ENCODE results near the gene CAMK1. TPM values are rescaled to one million over a fixed set of nuclear protein-coding genes. Genes with fewer than 3 reads are reported as not detected.
A peak's percentile ranks its signal among the peaks of the same experiment; 100 is the strongest.

The CAMK1 gene
- total and polyA plus RNA-seq, 9 of the 15 experiments (the other 6 are each of a cell fraction or from before 2014, with no cell fraction given): 0.23 to 10.7 (median 6.0) TPM

DNA sequence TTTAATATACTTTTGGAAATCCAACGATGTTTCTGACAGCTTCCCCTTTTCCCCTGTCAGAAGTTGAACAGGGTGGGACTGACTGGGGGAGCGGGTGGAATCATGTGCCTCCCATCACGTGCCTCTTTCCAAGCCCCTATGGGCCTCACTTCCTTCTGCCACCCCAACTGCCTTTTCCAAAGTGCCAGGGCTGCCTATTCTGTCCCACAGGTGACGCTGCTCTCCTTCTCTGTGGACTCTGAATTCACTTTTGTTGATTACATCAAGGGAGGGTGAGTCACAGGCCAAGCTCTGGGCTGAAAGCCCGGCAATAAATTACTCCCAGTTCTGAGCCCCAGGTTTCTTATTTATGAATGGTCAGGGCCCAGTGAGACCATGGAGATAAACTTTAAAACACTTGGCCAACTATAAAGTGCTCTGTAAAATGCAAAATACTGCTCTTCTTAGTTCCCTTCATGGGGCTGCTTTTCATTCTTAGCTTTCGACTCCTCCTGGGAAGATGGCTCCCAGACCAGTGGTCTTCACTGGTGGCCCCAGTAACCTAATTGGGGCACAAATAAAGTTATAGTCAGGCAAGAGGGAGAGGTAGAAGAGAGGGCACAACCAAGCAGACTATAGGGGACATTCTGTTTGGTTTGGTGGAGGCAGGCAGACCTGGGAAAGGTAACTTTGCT is 53.8 kb downstream of the CAMK1 start (continued):
- no peak for TF ChIP-seq ZNF436 (CRISPR knock-in tag; IDR thresholded peaks at IDR 0.05)
- TF ChIP-seq, protein P1, sequence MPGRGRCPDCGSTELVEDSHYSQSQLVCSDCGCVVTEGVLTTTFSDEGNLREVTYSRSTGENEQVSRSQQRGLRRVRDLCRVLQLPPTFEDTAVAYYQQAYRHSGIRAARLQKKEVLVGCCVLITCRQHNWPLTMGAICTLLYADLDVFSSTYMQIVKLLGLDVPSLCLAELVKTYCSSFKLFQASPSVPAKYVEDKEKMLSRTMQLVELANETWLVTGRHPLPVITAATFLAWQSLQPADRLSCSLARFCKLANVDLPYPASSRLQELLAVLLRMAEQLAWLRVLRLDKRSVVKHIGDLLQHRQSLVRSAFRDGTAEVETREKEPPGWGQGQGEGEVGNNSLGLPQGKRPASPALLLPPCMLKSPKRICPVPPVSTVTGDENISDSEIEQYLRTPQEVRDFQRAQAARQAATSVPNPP (IDR thresholded peaks at IDR 0.05; ENCODE audit: borderline replicate concordance, insufficient read depth, insufficient read length): no peak
- no peak for TF ChIP-seq ZNF134 (CRISPR knock-in tag; conservative IDR thresholded peaks at IDR 0.05)
- no peak; the same call in 1 of the 2 replicates for TF ChIP-seq CBFA2T3 (IDR thresholded peaks at IDR 0.05)
- peak; percentile 24; the same call in 1 of the 2 replicates for TF ChIP-seq EHMT2 (IDR thresholded peaks at IDR 0.05)
- no peak for TF ChIP-seq NELFE (IDR thresholded peaks at IDR 0.05; ENCODE audit: insufficient read depth, insufficient read length)
- no peak for TF ChIP-seq KDM5B (IDR thresholded peaks at IDR 0.05; ENCODE audit: insufficient replicate concordance, low read depth, low read length)
- TF ChIP-seq FOXP1 (CRISPR knock-in tag; IDR thresholded peaks at IDR 0.05): no peak
- TF ChIP-seq, protein P2, sequence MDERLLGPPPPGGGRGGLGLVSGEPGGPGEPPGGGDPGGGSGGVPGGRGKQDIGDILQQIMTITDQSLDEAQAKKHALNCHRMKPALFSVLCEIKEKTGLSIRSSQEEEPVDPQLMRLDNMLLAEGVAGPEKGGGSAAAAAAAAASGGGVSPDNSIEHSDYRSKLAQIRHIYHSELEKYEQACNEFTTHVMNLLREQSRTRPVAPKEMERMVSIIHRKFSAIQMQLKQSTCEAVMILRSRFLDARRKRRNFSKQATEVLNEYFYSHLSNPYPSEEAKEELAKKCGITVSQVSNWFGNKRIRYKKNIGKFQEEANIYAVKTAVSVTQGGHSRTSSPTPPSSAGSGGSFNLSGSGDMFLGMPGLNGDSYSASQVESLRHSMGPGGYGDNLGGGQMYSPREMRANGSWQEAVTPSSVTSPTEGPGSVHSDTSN (CRISPR knock-in tag; IDR thresholded peaks at IDR 0.05; ENCODE audit: low read depth): no peak
- TF ChIP-seq, protein P2 (tag; conservative IDR thresholded peaks at IDR 0.05; ENCODE audit: low read depth): peak; percentile 96
- TF ChIP-seq, protein P3, sequence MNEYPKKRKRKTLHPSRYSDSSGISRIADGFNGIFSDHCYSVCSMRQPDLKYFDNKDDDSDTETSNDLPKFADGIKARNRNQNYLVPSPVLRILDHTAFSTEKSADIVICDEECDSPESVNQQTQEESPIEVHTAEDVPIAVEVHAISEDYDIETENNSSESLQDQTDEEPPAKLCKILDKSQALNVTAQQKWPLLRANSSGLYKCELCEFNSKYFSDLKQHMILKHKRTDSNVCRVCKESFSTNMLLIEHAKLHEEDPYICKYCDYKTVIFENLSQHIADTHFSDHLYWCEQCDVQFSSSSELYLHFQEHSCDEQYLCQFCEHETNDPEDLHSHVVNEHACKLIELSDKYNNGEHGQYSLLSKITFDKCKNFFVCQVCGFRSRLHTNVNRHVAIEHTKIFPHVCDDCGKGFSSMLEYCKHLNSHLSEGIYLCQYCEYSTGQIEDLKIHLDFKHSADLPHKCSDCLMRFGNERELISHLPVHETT (CRISPR knock-in tag; conservative IDR thresholded peaks at IDR 0.05 in 1 of 2, IDR thresholded peaks at IDR 0.05 in 1 of 2): no peak
- 0 out of 2 replicates have a peak, but pooled peaks have one; percentile 29 for TF ChIP-seq ZNF239 (CRISPR knock-in tag; IDR thresholded peaks at IDR 0.05)
- TF ChIP-seq CHCHD3 (CRISPR knock-in tag; IDR thresholded peaks at IDR 0.05): no peak
- TF ChIP-seq LEF1 (IDR thresholded peaks at IDR 0.05): peak; percentile 63
- TF ChIP-seq ZNF707 (CRISPR knock-in tag; conservative IDR thresholded peaks at IDR 0.05): no peak
- TF ChIP-seq ZNF41 (CRISPR knock-in tag; conservative IDR thresholded peaks at IDR 0.05): no peak
- TF ChIP-seq, protein P4, sequence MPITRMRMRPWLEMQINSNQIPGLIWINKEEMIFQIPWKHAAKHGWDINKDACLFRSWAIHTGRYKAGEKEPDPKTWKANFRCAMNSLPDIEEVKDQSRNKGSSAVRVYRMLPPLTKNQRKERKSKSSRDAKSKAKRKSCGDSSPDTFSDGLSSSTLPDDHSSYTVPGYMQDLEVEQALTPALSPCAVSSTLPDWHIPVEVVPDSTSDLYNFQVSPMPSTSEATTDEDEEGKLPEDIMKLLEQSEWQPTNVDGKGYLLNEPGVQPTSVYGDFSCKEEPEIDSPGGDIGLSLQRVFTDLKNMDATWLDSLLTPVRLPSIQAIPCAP (CRISPR knock-in tag; IDR thresholded peaks at IDR 0.05; ENCODE audit: borderline replicate concordance): no peak
- no peak for TF ChIP-seq SNIP1 (IDR thresholded peaks at IDR 0.05; ENCODE audit: low read depth)
- no peak for TF ChIP-seq NFATC3 (IDR thresholded peaks at IDR 0.05)
- TF ChIP-seq CHD1 (IDR thresholded peaks at IDR 0.05; ENCODE audit: low read length): no peak
- no peak for TF ChIP-seq ETV5 (CRISPR knock-in tag; IDR thresholded peaks at IDR 0.05; ENCODE audit: low read depth)
- TF ChIP-seq, protein P5, sequence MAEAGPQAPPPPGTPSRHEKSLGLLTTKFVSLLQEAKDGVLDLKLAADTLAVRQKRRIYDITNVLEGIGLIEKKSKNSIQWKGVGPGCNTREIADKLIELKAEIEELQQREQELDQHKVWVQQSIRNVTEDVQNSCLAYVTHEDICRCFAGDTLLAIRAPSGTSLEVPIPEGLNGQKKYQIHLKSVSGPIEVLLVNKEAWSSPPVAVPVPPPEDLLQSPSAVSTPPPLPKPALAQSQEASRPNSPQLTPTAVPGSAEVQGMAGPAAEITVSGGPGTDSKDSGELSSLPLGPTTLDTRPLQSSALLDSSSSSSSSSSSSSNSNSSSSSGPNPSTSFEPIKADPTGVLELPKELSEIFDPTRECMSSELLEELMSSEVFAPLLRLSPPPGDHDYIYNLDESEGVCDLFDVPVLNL (CRISPR knock-in tag; IDR thresholded peaks at IDR 0.05; ENCODE audit: low read depth): no peak
